Measurements from ENCODE around the gene MAGOHB. TPM values are rescaled to one million over a fixed set of nuclear protein-coding genes. Genes with fewer than 3 reads are reported as not detected.

Gene MAGOHB
- polyA plus RNA-seq, 2 of the 4 experiments (the other 2 are of a cell fraction), result 83.4 to 90.5 TPM

DNA sequence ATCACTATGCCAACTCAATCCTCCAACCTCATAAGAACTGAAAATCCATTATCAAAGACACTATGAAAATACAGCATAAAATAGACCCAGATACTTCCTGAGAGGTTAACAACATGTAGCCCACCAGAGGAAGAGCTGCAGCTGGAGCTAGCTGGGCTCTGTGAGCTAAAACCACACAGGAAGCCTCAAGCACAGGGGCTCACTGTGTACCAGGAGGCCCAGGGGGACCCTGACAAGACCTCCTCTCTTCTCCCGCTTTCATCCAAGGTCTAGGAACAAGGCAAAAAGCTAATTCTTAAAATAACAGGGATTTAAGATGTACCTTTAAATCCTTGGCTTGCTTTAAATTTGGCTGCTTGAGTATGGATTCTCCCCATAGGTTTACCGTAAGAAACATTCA lies 54.2 kb downstream of the MAGOHB start:
- FAIRE-seq, result no peak
- ATAC-seq, result no peak
- TF ChIP-seq CBX8 (IDR thresholded peaks at IDR 0.05) (no peak), NFE2L2 (conservative IDR thresholded peaks at IDR 0.05; ENCODE audit: low read length) (no peak), CBX2 (IDR thresholded peaks at IDR 0.05; ENCODE audit: borderline replicate concordance, low read depth) (no peak), RCOR1 (IDR thresholded peaks at IDR 0.05; ENCODE audit: low read depth, low read length) (no peak)
- TF ChIP-seq, protein P1, sequence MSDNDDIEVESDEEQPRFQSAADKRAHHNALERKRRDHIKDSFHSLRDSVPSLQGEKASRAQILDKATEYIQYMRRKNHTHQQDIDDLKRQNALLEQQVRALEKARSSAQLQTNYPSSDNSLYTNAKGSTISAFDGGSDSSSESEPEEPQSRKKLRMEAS (IDR thresholded peaks at IDR 0.05), result no peak
- TF ChIP-seq, protein P2, sequence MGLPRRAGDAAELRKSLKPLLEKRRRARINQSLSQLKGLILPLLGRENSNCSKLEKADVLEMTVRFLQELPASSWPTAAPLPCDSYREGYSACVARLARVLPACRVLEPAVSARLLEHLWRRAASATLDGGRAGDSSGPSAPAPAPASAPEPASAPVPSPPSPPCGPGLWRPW (IDR thresholded peaks at IDR 0.05), result no peak
- Histone ChIP-seq H3K4me3 (no peak overlapping the region), H3K27ac (no peak overlapping the region), H3K4me1 (0 out of 3 replicates have a peak, but pooled peaks cover 3% of the 10 kb centered on the region), H3K9me3 (no peaks in the 10 kb centered on the region), H3K4me2 (no peak overlapping the region)
- no peak for DNase-seq (ENCODE audit: low read depth in 1 of 2, low spot score in 1 of 2)
- POLR2A ChIA-PET, result no interaction called here
- WGBS (ENCODE audit: missing lambda C conversion rate), result 83% methylated on average over 2 of the region's 2 CpGs
- CTCF ChIA-PET, result interaction anchor here (1.0 to 1.1 kb wide), 3 partner anchors 55 to 323 kb away, joined by 3 to 4 read pairs (median 3); no protein-coding TSS in a partner anchor

DNA sequence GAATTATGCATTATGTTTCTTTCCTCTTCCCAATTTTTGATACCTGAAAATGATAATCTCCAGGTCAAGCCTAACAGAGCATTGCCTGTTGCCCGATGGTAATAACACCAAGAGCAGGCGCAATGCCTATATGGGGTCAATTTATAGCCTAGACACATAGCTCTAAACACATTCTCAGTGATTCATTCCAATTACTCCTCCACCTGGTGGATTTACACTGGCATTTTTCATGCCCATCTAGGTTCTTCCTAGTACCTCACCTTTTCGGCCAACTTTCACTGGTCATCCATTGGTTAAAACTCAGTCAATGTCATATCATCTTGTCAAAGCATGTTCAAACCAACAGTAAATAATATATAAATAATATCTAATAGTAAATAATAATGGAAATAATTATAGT lies 54.6 kb downstream of the MAGOHB start:
- 83% methylated on average over 3 of the region's 3 CpGs for WGBS (ENCODE audit: missing lambda C conversion rate)
- DNase-seq (ENCODE audit: low read depth in 1 of 2, low spot score in 1 of 2) (no peak), ATAC-seq (no peak), FAIRE-seq (no peak)
- no peaks in the 10 kb centered on the region for H3K9me3 ChIP-seq
- POLR2A ChIA-PET, result no interaction called here
- TF ChIP-seq RAD21 (conservative IDR thresholded peaks at IDR 0.05 in 1 of 2, IDR thresholded peaks at IDR 0.05 in 1 of 2) (0 out of 5 replicates have a peak, but pooled peaks of 1 of the 2 experiments have one; percentile 5), HOXB13 (CRISPR knock-in tag; IDR thresholded peaks at IDR 0.05; ENCODE audit: low read depth) (no peak), RFX5 (IDR thresholded peaks at IDR 0.05) (no peak)
- H3K4me3 ChIP-seq, result no peak overlapping the region
- no peak overlapping the region for H3K27ac ChIP-seq
- no peak overlapping the region for H3K4me2 ChIP-seq
- CTCF ChIA-PET, result interaction anchor here (1.1 kb wide), 2 partner anchors 56 to 323 kb away, joined by 3 read pairs; no protein-coding TSS in a partner anchor
- 0 out of 3 replicates have a peak, but pooled peaks cover 3% of the 10 kb centered on the region for H3K4me1 ChIP-seq

DNA sequence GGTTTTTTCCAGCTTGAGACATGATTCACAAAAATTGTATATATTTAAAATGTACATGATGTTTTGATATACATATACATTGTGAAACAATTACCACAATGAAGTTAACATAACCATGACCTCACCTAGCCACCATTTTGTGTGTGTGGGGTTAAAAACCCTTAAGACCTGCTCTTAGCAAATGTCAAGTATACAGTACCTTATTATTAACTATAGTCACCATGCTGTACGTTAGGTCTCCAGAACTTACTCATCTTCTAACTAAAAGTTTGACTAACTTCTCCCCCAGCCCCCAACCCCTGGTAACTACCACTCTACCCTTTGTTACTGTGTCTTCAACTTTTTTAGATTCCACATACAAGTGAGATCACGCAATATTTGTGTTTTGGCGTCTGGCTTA lies 55.1 kb downstream of the MAGOHB start:
- CTCF ChIA-PET, result no interaction called here
- 66% methylated on average over 3 of the region's 3 CpGs for WGBS (ENCODE audit: missing lambda C conversion rate)
- FAIRE-seq, result no peak

More for the DNA sequence above, 55.1 kb downstream of the MAGOHB start:
- H3K4me1 ChIP-seq, result 0 out of 3 replicates have a peak, but pooled peaks cover 3% of the 10 kb centered on the region
- ATAC-seq (no peak), DNase-seq (ENCODE audit: low read depth in 1 of 2, low spot score in 1 of 2) (no peak)
- H3K4me2 ChIP-seq, result no peak overlapping the region
- H3K27ac ChIP-seq, result no peak overlapping the region
- no peaks in the 10 kb centered on the region for H3K9me3 ChIP-seq
- TF ChIP-seq, protein P3, sequence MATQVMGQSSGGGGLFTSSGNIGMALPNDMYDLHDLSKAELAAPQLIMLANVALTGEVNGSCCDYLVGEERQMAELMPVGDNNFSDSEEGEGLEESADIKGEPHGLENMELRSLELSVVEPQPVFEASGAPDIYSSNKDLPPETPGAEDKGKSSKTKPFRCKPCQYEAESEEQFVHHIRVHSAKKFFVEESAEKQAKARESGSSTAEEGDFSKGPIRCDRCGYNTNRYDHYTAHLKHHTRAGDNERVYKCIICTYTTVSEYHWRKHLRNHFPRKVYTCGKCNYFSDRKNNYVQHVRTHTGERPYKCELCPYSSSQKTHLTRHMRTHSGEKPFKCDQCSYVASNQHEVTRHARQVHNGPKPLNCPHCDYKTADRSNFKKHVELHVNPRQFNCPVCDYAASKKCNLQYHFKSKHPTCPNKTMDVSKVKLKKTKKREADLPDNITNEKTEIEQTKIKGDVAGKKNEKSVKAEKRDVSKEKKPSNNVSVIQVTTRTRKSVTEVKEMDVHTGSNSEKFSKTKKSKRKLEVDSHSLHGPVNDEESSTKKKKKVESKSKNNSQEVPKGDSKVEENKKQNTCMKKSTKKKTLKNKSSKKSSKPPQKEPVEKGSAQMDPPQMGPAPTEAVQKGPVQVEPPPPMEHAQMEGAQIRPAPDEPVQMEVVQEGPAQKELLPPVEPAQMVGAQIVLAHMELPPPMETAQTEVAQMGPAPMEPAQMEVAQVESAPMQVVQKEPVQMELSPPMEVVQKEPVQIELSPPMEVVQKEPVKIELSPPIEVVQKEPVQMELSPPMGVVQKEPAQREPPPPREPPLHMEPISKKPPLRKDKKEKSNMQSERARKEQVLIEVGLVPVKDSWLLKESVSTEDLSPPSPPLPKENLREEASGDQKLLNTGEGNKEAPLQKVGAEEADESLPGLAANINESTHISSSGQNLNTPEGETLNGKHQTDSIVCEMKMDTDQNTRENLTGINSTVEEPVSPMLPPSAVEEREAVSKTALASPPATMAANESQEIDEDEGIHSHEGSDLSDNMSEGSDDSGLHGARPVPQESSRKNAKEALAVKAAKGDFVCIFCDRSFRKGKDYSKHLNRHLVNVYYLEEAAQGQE (IDR thresholded peaks at IDR 0.05), result no peak
- TF ChIP-seq SREBF2 (IDR thresholded peaks at IDR 0.05), result no peak
- TF ChIP-seq, protein P4, sequence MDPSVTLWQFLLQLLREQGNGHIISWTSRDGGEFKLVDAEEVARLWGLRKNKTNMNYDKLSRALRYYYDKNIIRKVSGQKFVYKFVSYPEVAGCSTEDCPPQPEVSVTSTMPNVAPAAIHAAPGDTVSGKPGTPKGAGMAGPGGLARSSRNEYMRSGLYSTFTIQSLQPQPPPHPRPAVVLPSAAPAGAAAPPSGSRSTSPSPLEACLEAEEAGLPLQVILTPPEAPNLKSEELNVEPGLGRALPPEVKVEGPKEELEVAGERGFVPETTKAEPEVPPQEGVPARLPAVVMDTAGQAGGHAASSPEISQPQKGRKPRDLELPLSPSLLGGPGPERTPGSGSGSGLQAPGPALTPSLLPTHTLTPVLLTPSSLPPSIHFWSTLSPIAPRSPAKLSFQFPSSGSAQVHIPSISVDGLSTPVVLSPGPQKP (IDR thresholded peaks at IDR 0.05; ENCODE audit: low read depth, low read length), result no peak
- TF ChIP-seq, protein P5, sequence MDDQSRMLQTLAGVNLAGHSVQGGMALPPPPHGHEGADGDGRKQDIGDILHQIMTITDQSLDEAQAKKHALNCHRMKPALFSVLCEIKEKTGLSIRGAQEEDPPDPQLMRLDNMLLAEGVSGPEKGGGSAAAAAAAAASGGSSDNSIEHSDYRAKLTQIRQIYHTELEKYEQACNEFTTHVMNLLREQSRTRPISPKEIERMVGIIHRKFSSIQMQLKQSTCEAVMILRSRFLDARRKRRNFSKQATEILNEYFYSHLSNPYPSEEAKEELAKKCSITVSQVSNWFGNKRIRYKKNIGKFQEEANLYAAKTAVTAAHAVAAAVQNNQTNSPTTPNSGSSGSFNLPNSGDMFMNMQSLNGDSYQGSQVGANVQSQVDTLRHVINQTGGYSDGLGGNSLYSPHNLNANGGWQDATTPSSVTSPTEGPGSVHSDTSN (IDR thresholded peaks at IDR 0.05), result no peak
- TF ChIP-seq HDAC2 (IDR thresholded peaks at IDR 0.05), result no peak
- TF ChIP-seq CHD4 (IDR thresholded peaks at IDR 0.05; ENCODE audit: borderline replicate concordance), result no peak
- TF ChIP-seq, protein P6, sequence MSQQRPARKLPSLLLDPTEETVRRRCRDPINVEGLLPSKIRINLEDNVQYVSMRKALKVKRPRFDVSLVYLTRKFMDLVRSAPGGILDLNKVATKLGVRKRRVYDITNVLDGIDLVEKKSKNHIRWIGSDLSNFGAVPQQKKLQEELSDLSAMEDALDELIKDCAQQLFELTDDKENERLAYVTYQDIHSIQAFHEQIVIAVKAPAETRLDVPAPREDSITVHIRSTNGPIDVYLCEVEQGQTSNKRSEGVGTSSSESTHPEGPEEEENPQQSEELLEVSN (IDR thresholded peaks at IDR 0.05; ENCODE audit: borderline replicate concordance, low read depth), result no peak
- no peak for TF ChIP-seq RFX5 (IDR thresholded peaks at IDR 0.05)
- no peak for TF ChIP-seq EHMT2 (IDR thresholded peaks at IDR 0.05; ENCODE audit: low read depth)
- no peak for TF ChIP-seq EP300 (IDR thresholded peaks at IDR 0.05)
- TF ChIP-seq RARB (CRISPR knock-in tag; IDR thresholded peaks at IDR 0.05), result no peak
- no peak overlapping the region for H3K4me3 ChIP-seq
- POLR2A ChIA-PET, result no interaction called here
